H9 (cell line): ENCODE measurements around the gene AP3B2. TPM values are rescaled to one million over a fixed set of nuclear protein-coding genes. Genes with fewer than 3 reads are reported as not detected.

Source experiments
- DNase-seq: peaks from one replicate; pipeline ENCODE4 v3.0.0-alpha.2; 2017
- H2AFZ ChIP-seq: one replicate; pipeline ENCODE4 v1.6.1; 2013; ENCODE audit warnings: mild to moderate bottlenecking, low read length, control low read depth, moderate library complexity
- H2AK5ac ChIP-seq: 2 replicates; pipeline ENCODE4 v1.6.1; 2013; ENCODE audit warnings: low read length, control low read depth, mixed read lengths; ENCODE audit not compliant: insufficient read length
- H2BK120ac ChIP-seq: one replicate; pipeline ENCODE4 v1.6.1; 2013; ENCODE audit warnings: low read depth, mild to moderate bottlenecking, low read length, control low read depth, inconsistent platforms; ENCODE audit not compliant: poor library complexity, severe bottlenecking
- H2BK12ac ChIP-seq: 2 replicates; pipeline ENCODE4 v1.6.1; 2013; ENCODE audit warnings: low read length, control low read depth, mixed read lengths, low read depth; ENCODE audit not compliant: insufficient read length
- H2BK15ac ChIP-seq: 2 replicates; pipeline ENCODE4 v1.6.1; 2013; ENCODE audit warnings: low read depth, low read length, control low read depth
- H2BK20ac ChIP-seq: one replicate; pipeline ENCODE4 v1.6.1; 2013; ENCODE audit warnings: low read depth, mild to moderate bottlenecking, low read length, control low read depth, inconsistent platforms; ENCODE audit not compliant: poor library complexity, severe bottlenecking
- H2BK5ac ChIP-seq: 2 replicates; pipeline ENCODE4 v1.6.1; 2013; ENCODE audit warnings: low read length, control low read depth, mixed read lengths; ENCODE audit not compliant: insufficient read length
- H3K14ac ChIP-seq: 2 replicates; pipeline ENCODE4 v1.6.1; 2013; ENCODE audit warnings: low read length, control low read depth; ENCODE audit not compliant: insufficient read depth
- H3K18ac ChIP-seq: 2 replicates; pipeline ENCODE4 v1.6.1; 2013; ENCODE audit warnings: low read depth, mild to moderate bottlenecking, mixed read lengths, low read length, control low read depth; ENCODE audit not compliant: insufficient read length
- H3K23ac ChIP-seq: 2 replicates; pipeline ENCODE4 v1.6.1; 2013; ENCODE audit warnings: low read length, control low read depth, mixed read lengths, low read depth; ENCODE audit not compliant: insufficient read length
- H3K23me2 ChIP-seq: 2 replicates; pipeline ENCODE4 v1.6.1; 2013; ENCODE audit warnings: low read depth, mild to moderate bottlenecking, mixed read lengths, low read length, control low read depth; ENCODE audit not compliant: insufficient read length, poor library complexity, severe bottlenecking
- H3K27ac ChIP-seq: 2 replicates; pipeline ENCODE4 v1.5.1; 2013; ENCODE audit warnings: low read length, control low read depth, mixed read lengths, low read depth; ENCODE audit not compliant: insufficient read length
- H3K27me3 ChIP-seq: 2 replicates; pipeline ENCODE4 v1.6.1; 2013; ENCODE audit warnings: low read length, control low read depth, inconsistent platforms; ENCODE audit not compliant: insufficient read depth
- H3K4ac ChIP-seq: 2 replicates; pipeline ENCODE4 v1.6.1; 2013; ENCODE audit warnings: low read depth, mild to moderate bottlenecking, control low read depth, inconsistent platforms, low read length, moderate library complexity
- H3K4me1 ChIP-seq: 2 replicates; pipeline ENCODE4 v1.6.1; 2013; ENCODE audit warnings: low read length, control low read depth, inconsistent platforms; ENCODE audit not compliant: insufficient read depth
- H3K4me2 ChIP-seq: 2 replicates; pipeline ENCODE4 v1.6.1; 2013; ENCODE audit warnings: low read length, control low read depth, mixed read lengths; ENCODE audit not compliant: insufficient read length, insufficient read depth
- H3K56ac ChIP-seq: 2 replicates; pipeline ENCODE4 v1.6.1; 2013; ENCODE audit warnings: low read depth, mild to moderate bottlenecking, mixed read lengths, low read length, control low read depth; ENCODE audit not compliant: insufficient read length
- H3K79me1 ChIP-seq: 2 replicates; pipeline ENCODE4 v1.6.1; 2013; ENCODE audit warnings: low read depth, mild to moderate bottlenecking, moderate library complexity, low read length, control low read depth, inconsistent platforms; ENCODE audit not compliant: insufficient read depth, poor library complexity, severe bottlenecking
- H3K79me2 ChIP-seq: 2 replicates; pipeline ENCODE4 v1.6.1; 2013; ENCODE audit warnings: low read length, control low read depth, inconsistent platforms; ENCODE audit not compliant: insufficient read depth
- H3K9ac ChIP-seq: 2 replicates; pipeline ENCODE4 v1.6.1; 2013; ENCODE audit warnings: low read length, control low read depth, mixed read lengths; ENCODE audit not compliant: insufficient read length; ENCODE audit errors: extremely low read depth
- H3K9me3 ChIP-seq: one replicate; pipeline ENCODE4 v1.6.1; 2013; ENCODE audit warnings: low read depth, low read length, inconsistent platforms; ENCODE audit not compliant: control insufficient read depth
- H3T11ph ChIP-seq: one replicate; pipeline ENCODE4 v1.6.1; 2013; ENCODE audit warnings: mild to moderate bottlenecking, low read length, control low read depth, inconsistent platforms
- H4K20me1 ChIP-seq: one replicate; pipeline ENCODE4 v1.6.1; 2013; ENCODE audit not compliant: control insufficient read depth, insufficient read length, insufficient read depth
- H4K5ac ChIP-seq: 2 replicates; pipeline ENCODE4 v1.6.1; 2013; ENCODE audit warnings: low read depth, mild to moderate bottlenecking, mixed read lengths, low read length, control low read depth; ENCODE audit not compliant: insufficient read length
- H4K8ac ChIP-seq: replicated peaks from 2 replicates; pipeline ENCODE4 v1.6.1; 2013; ENCODE audit warnings: low read length, control low read depth, mixed read lengths, low read depth; ENCODE audit not compliant: insufficient read length
- H4K91ac ChIP-seq: 2 replicates; pipeline ENCODE4 v1.6.1; 2013; ENCODE audit warnings: low read depth, mild to moderate bottlenecking, moderate library complexity, mixed read lengths, low read length, control low read depth; ENCODE audit not compliant: insufficient read length
- H3K27ac Mint-ChIP-seq, 3 experiments: 2 replicates in 2 of 3; 3 replicates in 1 of 3; pipeline ENCODE4 v1.8.0; 2020 to 2021; ENCODE audit warnings: mixed read lengths in 3 of 3, mild to moderate bottlenecking in 1 of 3, moderate library complexity in 1 of 3
- H3K27me3 Mint-ChIP-seq: 2 replicates; pipeline ENCODE4 v1.8.0; 2021; ENCODE audit warnings: low read depth, mild to moderate bottlenecking, moderate library complexity, mixed read lengths
- H3K36me3 Mint-ChIP-seq, 3 experiments: 2 replicates in 2 of 3; 3 replicates in 1 of 3; pipeline ENCODE4 v1.8.0; 2020 to 2021; ENCODE audit warnings: low read depth in 3 of 3, mixed read lengths in 3 of 3; ENCODE audit not compliant: insufficient read depth in 1 of 3
- H3K4me1 Mint-ChIP-seq, 2 experiments: 2 replicates each; pipeline ENCODE4 v1.8.0; 2020; ENCODE audit warnings: mixed read lengths in 2 of 2
- H3K4me3 Mint-ChIP-seq, 2 experiments: 2 replicates in 1 of 2; 3 replicates in 1 of 2; pipeline ENCODE4 v1.8.0; 2020 to 2021; ENCODE audit warnings: mild to moderate bottlenecking in 2 of 2, mixed read lengths in 2 of 2, moderate library complexity in 1 of 2
- H3K9me3 Mint-ChIP-seq, 2 experiments: 2 replicates in 1 of 2; 3 replicates in 1 of 2; pipeline ENCODE4 v1.8.0; 2020; ENCODE audit warnings: mild to moderate bottlenecking in 2 of 2, mixed read lengths in 2 of 2, moderate library complexity in 1 of 2
- WGBS: extraction: QIAGEN DNeasy Blood & Tissue Kit; methylation state at CpG from one replicate; pipeline ENCODE4 v1.1.7; 2013; ENCODE audit warnings: missing lambda C conversion rate, low lambda C conversion rate, mixed read lengths; ENCODE audit not compliant: insufficient read length; ENCODE audit errors: extremely low coverage; 5-methylcytosine and 5-hydroxymethylcytosine counted together
- total RNA-seq: library from RNA; stranded (reverse); gene quantifications from 2 replicates; pipeline ENCODE4 v1.2.1, GENCODE V29; 2021
- TF ChIP-seq, protein P1 (sequence below): fragments of 200-600 bp; sonication (generic); conservative IDR thresholded peaks from 3 replicates; pipeline ENCODE4 v1.8.0; 2021; ENCODE audit warnings: antibody characterized with exemption, mild to moderate bottlenecking

AP3B2 gene
- total RNA-seq, 1 experiment from 2014 or later = 10.6 TPM

DNA sequence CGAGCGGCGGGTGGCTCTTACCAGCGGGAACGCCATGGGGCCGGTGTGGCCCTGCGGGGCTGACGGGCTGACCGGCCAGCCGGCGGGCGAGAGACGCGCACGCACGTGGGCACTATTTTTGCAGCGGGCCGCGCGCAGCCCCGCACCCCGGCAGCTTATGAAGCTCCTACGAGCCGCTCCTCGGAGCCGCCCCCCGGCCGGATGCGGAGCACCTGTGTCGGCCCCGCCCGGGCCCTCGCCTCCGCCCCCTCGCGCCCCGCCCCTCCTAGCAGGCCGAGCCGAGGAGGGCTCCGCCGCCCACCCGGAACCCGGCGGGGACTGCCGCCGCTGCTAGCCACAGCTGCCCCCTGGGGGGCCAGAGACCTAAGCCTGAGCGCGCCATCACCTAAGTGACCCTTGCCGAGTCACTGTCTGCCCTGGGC, 61.8 kb downstream of the AP3B2 start:
- peak; percentile 73 for DNase-seq
- WGBS = no CpG with 5 or more reads among the region's 49 CpGs
- H3K9me3 ChIP-seq = no peaks in the 10 kb centered on the region
- H2AK5ac ChIP-seq = no peak overlapping the region
- Mint-ChIP-seq H3K9me3 (peaks cover 0 to 4% of the 10 kb centered on the region in 2 experiments; a peak in 2 of 5 replicates), H3K4me3 (peak overlapping the region; percentile 56 to 77), H3K4me1 (peaks cover 16 to 18% of the 10 kb centered on the region in 2 experiments), H3K27me3 (peaks cover 84% of the 10 kb centered on the region), H3K36me3 (peaks cover 0 to 2% (median 0%) of the 10 kb centered on the region in 3 experiments; a peak in 2 of 7 replicates), H3K27ac (no peak overlapping the region)
- no peak overlapping the region for H4K5ac ChIP-seq
- no peak overlapping the region for H3K14ac ChIP-seq
- no peak overlapping the region for H4K8ac ChIP-seq
- no peak overlapping the region for H2BK5ac ChIP-seq
- TF ChIP-seq, protein P1, sequence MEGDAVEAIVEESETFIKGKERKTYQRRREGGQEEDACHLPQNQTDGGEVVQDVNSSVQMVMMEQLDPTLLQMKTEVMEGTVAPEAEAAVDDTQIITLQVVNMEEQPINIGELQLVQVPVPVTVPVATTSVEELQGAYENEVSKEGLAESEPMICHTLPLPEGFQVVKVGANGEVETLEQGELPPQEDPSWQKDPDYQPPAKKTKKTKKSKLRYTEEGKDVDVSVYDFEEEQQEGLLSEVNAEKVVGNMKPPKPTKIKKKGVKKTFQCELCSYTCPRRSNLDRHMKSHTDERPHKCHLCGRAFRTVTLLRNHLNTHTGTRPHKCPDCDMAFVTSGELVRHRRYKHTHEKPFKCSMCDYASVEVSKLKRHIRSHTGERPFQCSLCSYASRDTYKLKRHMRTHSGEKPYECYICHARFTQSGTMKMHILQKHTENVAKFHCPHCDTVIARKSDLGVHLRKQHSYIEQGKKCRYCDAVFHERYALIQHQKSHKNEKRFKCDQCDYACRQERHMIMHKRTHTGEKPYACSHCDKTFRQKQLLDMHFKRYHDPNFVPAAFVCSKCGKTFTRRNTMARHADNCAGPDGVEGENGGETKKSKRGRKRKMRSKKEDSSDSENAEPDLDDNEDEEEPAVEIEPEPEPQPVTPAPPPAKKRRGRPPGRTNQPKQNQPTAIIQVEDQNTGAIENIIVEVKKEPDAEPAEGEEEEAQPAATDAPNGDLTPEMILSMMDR = no peak
- H3K4me2 ChIP-seq = peak overlapping the region; percentile 66
- H3K9ac ChIP-seq = no peak overlapping the region
- no peak overlapping the region for H2BK20ac ChIP-seq
- no peak overlapping the region for H3K27ac ChIP-seq
- H2BK12ac ChIP-seq = no peak overlapping the region
- no peaks in the 10 kb centered on the region for H3K79me2 ChIP-seq
- no peaks in the 10 kb centered on the region for H4K20me1 ChIP-seq
- no peak overlapping the region for H4K91ac ChIP-seq
- H3K18ac ChIP-seq = no peak overlapping the region
- no peaks in the 10 kb centered on the region for H3K79me1 ChIP-seq
- H3K4ac ChIP-seq = no peak overlapping the region
- H2BK120ac ChIP-seq = no peak overlapping the region
- H3K23ac ChIP-seq = no peak overlapping the region
- peaks cover 2% of the 10 kb centered on the region for H3K23me2 ChIP-seq
- H3T11ph ChIP-seq = no peak overlapping the region
- H3K27me3 ChIP-seq = peaks cover 23% of the 10 kb centered on the region; the same call in 1 of the 2 replicates
- no peaks in the 10 kb centered on the region for H3K4me1 ChIP-seq
- H3K56ac ChIP-seq = no peak overlapping the region
- no peak overlapping the region for H2AFZ ChIP-seq
- H2BK15ac ChIP-seq = no peak overlapping the region
